ENCODE measurements around the gene WDR64.

DNA sequence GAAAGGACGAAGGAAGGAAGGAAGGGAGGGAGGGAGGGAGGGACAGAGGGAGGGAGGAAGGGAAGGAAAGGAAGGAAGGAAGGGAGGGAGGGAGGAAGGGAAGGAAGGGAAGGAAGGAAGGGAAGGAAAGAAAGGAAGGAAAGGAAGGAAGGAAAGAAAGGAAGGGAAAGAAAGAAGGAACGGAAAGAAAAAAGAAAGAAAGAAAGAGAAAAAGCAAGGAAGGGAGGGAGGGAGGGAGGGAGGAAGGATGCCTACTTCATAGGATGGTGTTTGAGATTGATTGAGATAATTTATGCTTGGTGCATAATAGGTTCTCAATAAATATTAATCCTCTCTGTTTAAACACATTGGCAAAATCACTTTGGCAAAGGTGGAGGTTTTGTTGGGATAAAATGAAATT, 61.2 kb downstream of the WDR64 start:
- TF ChIP-seq CTCF (IDR thresholded peaks at IDR 0.05) (no peak), POLR2A (IDR thresholded peaks at IDR 0.05) (no peak)

All from ovary (tissue), 3 donors.